AG09319 (cell line): ENCODE measurements around the gene TLCD4.

Source experiments
- DNase-seq: peaks from one replicate; pipeline ENCODE4 v3.0.0-alpha.2; 2010; ENCODE audit warnings: low read depth; ENCODE audit errors: extremely low read depth
- CTCF ChIP-seq: IDR thresholded peaks from 2 replicates; pipeline ENCODE4 v1.5.1; 2011; ENCODE audit warnings: low read depth, mild to moderate bottlenecking, inconsistent platforms, low read length, moderate library complexity

The TLCD4 gene

GRCh38 chr1:95126366-95126765 lies 9.2 kb downstream of the TLCD4 start:
- TF ChIP-seq CTCF = no peak

GRCh38 chr1:95126846-95127245 lies 9.7 kb downstream of the TLCD4 start:
- DNase-seq = no peak

More at GRCh38 chr1:95126366-95126765, 9.2 kb downstream of the TLCD4 start:
- DNase-seq = no peak

GRCh38 chr1:95127380-95127779 lies 10.2 kb downstream of the TLCD4 start:
- TF ChIP-seq CTCF = no peak
- DNase-seq = no peak

More at GRCh38 chr1:95126846-95127245, 9.7 kb downstream of the TLCD4 start:
- no peak for TF ChIP-seq CTCF

- no peak for TF ChIP-seq CTCF
- DNase-seq = no peak
These were observed 15.6 kb downstream of the TLCD4 start for GRCh38 chr1:95132762-95133161.

- no peak for TF ChIP-seq CTCF
- DNase-seq = no peak
These were observed 16.5 kb downstream of the TLCD4 start for GRCh38 chr1:95133687-95134086.

GRCh38 chr1:95138223-95138622 lies 21.1 kb downstream of the TLCD4 start:
- DNase-seq = no peak
- TF ChIP-seq CTCF = no peak

GRCh38 chr1:95139039-95139438 lies 21.9 kb downstream of the TLCD4 start:
- no peak for TF ChIP-seq CTCF
- DNase-seq = no peak
